H1 (cell line): ENCODE data around the gene ZNF532. TPM values are rescaled to one million over a fixed set of nuclear protein-coding genes. Genes with fewer than 3 reads are reported as not detected.

Source experiments
- BCL11A ChIP-seq, 2 experiments: IDR thresholded peaks; one replicate each; pipeline ENCODE4 v1.6.1; 2011; ENCODE audit warnings: low read depth in 2 of 2, low read length in 2 of 2, mild to moderate bottlenecking in 2 of 2
- CHD7 ChIP-seq: fragments of 300-600 bp; sonication (generic); IDR thresholded peaks from 2 replicates; pipeline ENCODE4 v1.7.1; 2012; ENCODE audit warnings: low read length, moderate library complexity, mild to moderate bottlenecking, inconsistent platforms; ENCODE audit not compliant: insufficient replicate concordance
- GTF2F1 ChIP-seq: IDR thresholded peaks from 2 replicates; pipeline ENCODE4 v1.6.1; 2012; ENCODE audit warnings: low read depth, low read length, improper control_type of control experiment, borderline replicate concordance
- POLR2A ChIP-seq, 2 experiments: IDR thresholded peaks; 1 replicate in 1 of 2; 2 replicates in 1 of 2; pipeline ENCODE4 v1.6.1; 2011; ENCODE audit warnings: low read depth in 2 of 2, low read length in 2 of 2, mild to moderate bottlenecking in 2 of 2; ENCODE audit errors: control extremely low read depth in 1 of 2
- TBP ChIP-seq: IDR thresholded peaks from 2 replicates; pipeline ENCODE4 v1.6.1; 2011; ENCODE audit warnings: low read depth, low read length, improper control_type of control experiment
- polyA plus RNA-seq, 7 experiments: library from polyadenylated mRNA; depleted of rRNA in 3 of 7; stranded (reverse) in 5 of 7; unstranded in 2 of 7; fragments of >200 nt in 5 of 7; fragments of 200-250 nt in 2 of 7; gene quantifications; 1 replicate in 5 of 7; 2 replicates in 1 of 7; 4 replicates in 1 of 7; pipeline versions ENCODE4 v1.2.1 to v1.2.3, GENCODE V29; 2011 to 2013; ENCODE audit warnings: missing spikeins in 2 of 7, mixed read lengths in 2 of 7
- total RNA-seq: library from RNA; stranded (reverse); fragmentation: NEBNext Ultra II Directional; extraction: Animal tissue kit (Norgen Biotek cat#: 25700); gene quantifications from 2 replicates; pipeline ENCODE4 v1.2.1, GENCODE V29; 2021

ZNF532 gene
- total and polyA plus RNA-seq, 2 of the 8 experiments (the other 6 are each of a cell fraction or from before 2014, with no cell fraction given): 143 to 240 TPM

- TF ChIP-seq CHD7: no peak
- no peak for TF ChIP-seq GTF2F1
- TF ChIP-seq TBP: no peak
- no peak for TF ChIP-seq BCL11A (IDR thresholded peaks at IDR 0.05; ENCODE audit: low read depth in 2 of 2, low read length in 2 of 2)
- no peak for TF ChIP-seq POLR2A (IDR thresholded peaks at IDR 0.05; ENCODE audit: control extremely low read depth in 1 of 2, low read depth in 2 of 2, low read length in 2 of 2)
These were observed 37.2 kb upstream of the ZNF532 start (continued) for GRCh38 chr18:58827428-58827827.
